Measurements from ENCODE around the gene ALB.
"Not testable (repeated sequence)": the region's sequence is repeated elsewhere in the genome, so short reads cannot be mapped to it uniquely, and the experiment has no call there.

Gene ALB

GRCh38 chr4:73389663-73390062 is 14.4 kb upstream of the ALB start:
- H3K4me3 ChIP-seq (ENCODE audit: low read length); H3K4me2 ChIP-seq (ENCODE audit: low read length); H3K9me3 ChIP-seq (replicated peaks; ENCODE audit: low read length); H3K27me3 ChIP-seq (ENCODE audit: control insufficient read depth, insufficient read depth, low read length); H3K4me1 ChIP-seq (ENCODE audit: control insufficient read depth, insufficient read depth, low read length); H3K36me3 ChIP-seq (ENCODE audit: insufficient read depth, low read length); H3K9ac ChIP-seq (ENCODE audit: low read depth, low read length): not testable (repeated sequence)

GRCh38 chr4:73391774-73392173 is 12.3 kb upstream of the ALB start:
- Histone ChIP-seq H3K4me3 (ENCODE audit: low read length) (no peak overlapping the region), H3K4me2 (ENCODE audit: low read length) (no peak overlapping the region), H3K36me3 (ENCODE audit: insufficient read depth, low read length) (no peaks in the 10 kb centered on the region), H3K9me3 (replicated peaks; ENCODE audit: low read length) (no peaks in the 10 kb centered on the region), H3K4me1 (ENCODE audit: control insufficient read depth, insufficient read depth, low read length) (no peaks in the 10 kb centered on the region), H3K9ac (ENCODE audit: low read depth, low read length) (no peak overlapping the region), H3K27me3 (ENCODE audit: control insufficient read depth, insufficient read depth, low read length) (no peaks in the 10 kb centered on the region)

- Histone ChIP-seq H3K9me3 (replicated peaks; ENCODE audit: low read length) (no peaks in the 10 kb centered on the region), H3K4me2 (ENCODE audit: low read length) (no peak overlapping the region), H3K4me3 (ENCODE audit: low read length) (no peak overlapping the region), H3K36me3 (ENCODE audit: insufficient read depth, low read length) (no peaks in the 10 kb centered on the region), H3K4me1 (ENCODE audit: control insufficient read depth, insufficient read depth, low read length) (no peaks in the 10 kb centered on the region), H3K27me3 (ENCODE audit: control insufficient read depth, insufficient read depth, low read length) (no peaks in the 10 kb centered on the region), H3K9ac (ENCODE audit: low read depth, low read length) (no peak overlapping the region)
Observed at GRCh38 chr4:73392936-73393335, 11.2 kb upstream of the ALB start.

GRCh38 chr4:73396304-73396703 is 7.8 kb upstream of the ALB start:
- Histone ChIP-seq H3K36me3 (ENCODE audit: insufficient read depth, low read length) (no peaks in the 10 kb centered on the region), H3K4me3 (ENCODE audit: low read length) (no peak overlapping the region), H3K27me3 (ENCODE audit: control insufficient read depth, insufficient read depth, low read length) (no peaks in the 10 kb centered on the region), H3K4me1 (ENCODE audit: control insufficient read depth, insufficient read depth, low read length) (no peaks in the 10 kb centered on the region), H3K9me3 (replicated peaks; ENCODE audit: low read length) (no peaks in the 10 kb centered on the region), H3K9ac (ENCODE audit: low read depth, low read length) (no peak overlapping the region), H3K4me2 (ENCODE audit: low read length) (no peak overlapping the region)

GRCh38 chr4:73396993-73397972 is 6.8 kb upstream of the ALB start:
- H3K36me3 ChIP-seq (ENCODE audit: insufficient read depth, low read length), result no peaks in the 10 kb centered on the region
- H3K4me1 ChIP-seq (ENCODE audit: control insufficient read depth, insufficient read depth, low read length), result no peaks in the 10 kb centered on the region
- no peak overlapping the region for H3K4me2 ChIP-seq (ENCODE audit: low read length)
- H3K27me3 ChIP-seq (ENCODE audit: control insufficient read depth, insufficient read depth, low read length), result no peaks in the 10 kb centered on the region
- H3K4me3 ChIP-seq (ENCODE audit: low read length), result no peak overlapping the region
- H3K9ac ChIP-seq (ENCODE audit: low read depth, low read length), result no peak overlapping the region
- H3K9me3 ChIP-seq (replicated peaks; ENCODE audit: low read length), result no peaks in the 10 kb centered on the region

- no peaks in the 10 kb centered on the region for H3K27me3 ChIP-seq (ENCODE audit: control insufficient read depth, insufficient read depth, low read length)
- H3K4me3 ChIP-seq (ENCODE audit: low read length), result no peak overlapping the region
Observed at GRCh38 chr4:73401412-73401811, 2.7 kb upstream of the ALB start.

GRCh38 chr4:73404457-73404856 is 370 bp downstream of the ALB start:
- no peak overlapping the region for H3K4me2 ChIP-seq (ENCODE audit: low read length)

More at GRCh38 chr4:73401412-73401811, 2.7 kb upstream of the ALB start:
- no peaks in the 10 kb centered on the region for H3K4me1 ChIP-seq (ENCODE audit: control insufficient read depth, insufficient read depth, low read length)
- no peak overlapping the region for H3K9ac ChIP-seq (ENCODE audit: low read depth, low read length)
- no peaks in the 10 kb centered on the region for H3K36me3 ChIP-seq (ENCODE audit: insufficient read depth, low read length)
- no peaks in the 10 kb centered on the region for H3K9me3 ChIP-seq (replicated peaks; ENCODE audit: low read length)
- no peak overlapping the region for H3K4me2 ChIP-seq (ENCODE audit: low read length)

GRCh38 chr4:73405138-73405537 is 1.1 kb downstream of the ALB start:
- Histone ChIP-seq H3K4me3 (ENCODE audit: low read length) (no peak overlapping the region), H3K9me3 (replicated peaks; ENCODE audit: low read length) (no peaks in the 10 kb centered on the region), H3K4me2 (ENCODE audit: low read length) (no peak overlapping the region), H3K27me3 (ENCODE audit: control insufficient read depth, insufficient read depth, low read length) (peaks cover 3% of the 10 kb centered on the region), H3K9ac (ENCODE audit: low read depth, low read length) (no peak overlapping the region), H3K4me1 (ENCODE audit: control insufficient read depth, insufficient read depth, low read length) (no peaks in the 10 kb centered on the region), H3K36me3 (ENCODE audit: insufficient read depth, low read length) (no peaks in the 10 kb centered on the region)

More at GRCh38 chr4:73404457-73404856, 370 bp downstream of the ALB start:
- no peak overlapping the region for H3K9ac ChIP-seq (ENCODE audit: low read depth, low read length)
- no peaks in the 10 kb centered on the region for H3K9me3 ChIP-seq (replicated peaks; ENCODE audit: low read length)
- H3K27me3 ChIP-seq (ENCODE audit: control insufficient read depth, insufficient read depth, low read length), result peaks cover 1% of the 10 kb centered on the region
- H3K4me3 ChIP-seq (ENCODE audit: low read length), result no peak overlapping the region
- H3K36me3 ChIP-seq (ENCODE audit: insufficient read depth, low read length), result no peaks in the 10 kb centered on the region
- H3K4me1 ChIP-seq (ENCODE audit: control insufficient read depth, insufficient read depth, low read length), result no peaks in the 10 kb centered on the region

- H3K4me2 ChIP-seq (ENCODE audit: low read length), result no peak overlapping the region
- H3K27me3 ChIP-seq (ENCODE audit: control insufficient read depth, insufficient read depth, low read length), result peaks cover 3% of the 10 kb centered on the region
- no peak overlapping the region for H3K4me3 ChIP-seq (ENCODE audit: low read length)
- no peaks in the 10 kb centered on the region for H3K4me1 ChIP-seq (ENCODE audit: control insufficient read depth, insufficient read depth, low read length)
- H3K9ac ChIP-seq (ENCODE audit: low read depth, low read length), result no peak overlapping the region
- H3K9me3 ChIP-seq (replicated peaks; ENCODE audit: low read length), result no peaks in the 10 kb centered on the region
- no peaks in the 10 kb centered on the region for H3K36me3 ChIP-seq (ENCODE audit: insufficient read depth, low read length)
Observed at GRCh38 chr4:73406548-73406875, 2.4 kb downstream of the ALB start.

GRCh38 chr4:73407227-73407673 is 3.2 kb downstream of the ALB start:
- H3K4me2 ChIP-seq (ENCODE audit: low read length), result no peak overlapping the region
- no peak overlapping the region for H3K9ac ChIP-seq (ENCODE audit: low read depth, low read length)
- no peaks in the 10 kb centered on the region for H3K4me1 ChIP-seq (ENCODE audit: control insufficient read depth, insufficient read depth, low read length)
- H3K4me3 ChIP-seq (ENCODE audit: low read length), result no peak overlapping the region
- H3K36me3 ChIP-seq (ENCODE audit: insufficient read depth, low read length), result no peaks in the 10 kb centered on the region
- H3K9me3 ChIP-seq (replicated peaks; ENCODE audit: low read length), result no peaks in the 10 kb centered on the region
- H3K27me3 ChIP-seq (ENCODE audit: control insufficient read depth, insufficient read depth, low read length), result peaks cover 3% of the 10 kb centered on the region

- Histone ChIP-seq H3K4me3 (ENCODE audit: low read length) (no peak overlapping the region), H3K4me1 (ENCODE audit: control insufficient read depth, insufficient read depth, low read length) (no peaks in the 10 kb centered on the region), H3K27me3 (ENCODE audit: control insufficient read depth, insufficient read depth, low read length) (peaks cover 3% of the 10 kb centered on the region), H3K9ac (ENCODE audit: low read depth, low read length) (no peak overlapping the region), H3K36me3 (ENCODE audit: insufficient read depth, low read length) (no peaks in the 10 kb centered on the region), H3K9me3 (replicated peaks; ENCODE audit: low read length) (no peaks in the 10 kb centered on the region), H3K4me2 (ENCODE audit: low read length) (no peak overlapping the region)
Observed at GRCh38 chr4:73408181-73408867, 4.2 kb downstream of the ALB start.

Measured in skeletal muscle satellite cell (primary cell).